Heart left ventricle (tissue), 16 donors: ENCODE measurements around the gene PLCL1. TPM values are rescaled to one million over a fixed set of nuclear protein-coding genes. Genes with fewer than 3 reads are reported as not detected.

Experiments used
- ATAC-seq, 4 donors: fragments of 200-7000 bp; cut with Tn5 transposase; one replicate each; pipeline ENCODE4 v1.9.1; 2020 to 2022; ENCODE audit warnings: moderate library complexity in 4 of 4, mild to moderate bottlenecking in 3 of 4, moderate number of reproducible peaks in 1 of 4
- DNase-seq, 5 donors: peaks; one replicate each; pipeline ENCODE4 v3.0.0-alpha.2; 2020
- H3K27ac ChIP-seq, 12 donors: fragments of 200-600 bp; sonication (generic) in 4 of 12; one replicate each; pipeline versions ENCODE4 v1.5.0 to v1.8.0; 2016 to 2022; ENCODE audit warnings: mild to moderate bottlenecking in 2 of 12
- H3K27me3 ChIP-seq, 9 donors: fragments of 200-600 bp; sonication (generic) in 2 of 9; one replicate each; pipeline versions ENCODE4 v1.5.1 to v1.8.0; 2016 to 2022; ENCODE audit warnings: mild to moderate bottlenecking in 3 of 9
- H3K36me3 ChIP-seq, 9 donors: fragments of 200-600 bp; sonication (generic) in 2 of 9; one replicate each; pipeline versions ENCODE4 v1.5.0 to v1.8.0; 2018 to 2022; ENCODE audit warnings: mild to moderate bottlenecking in 2 of 9
- H3K4me1 ChIP-seq, 12 donors: fragments of 200-600 bp; sonication (generic) in 4 of 12; one replicate each; pipeline versions ENCODE4 v1.5.0 to v1.8.0; 2016 to 2022; ENCODE audit warnings: mild to moderate bottlenecking in 3 of 12
- H3K4me3 ChIP-seq, 12 donors: fragments of 200-600 bp; sonication (generic) in 4 of 12; one replicate each; pipeline versions ENCODE4 v1.5.0 to v1.8.0; 2017 to 2022; ENCODE audit warnings: mild to moderate bottlenecking in 9 of 12, moderate library complexity in 4 of 12
- H3K9me3 ChIP-seq, 12 donors: fragments of 200-600 bp; sonication (generic) in 4 of 12; one replicate each; pipeline versions ENCODE4 v1.5.0 to v1.8.0; 2016 to 2022; ENCODE audit warnings: mild to moderate bottlenecking in 1 of 12
- POLR2A ChIP-seq, 2 donors: fragments of 450-650 bp; IDR thresholded peaks; one replicate each; pipeline ENCODE4 v1.6.1; 2017; ENCODE audit warnings: antibody characterized with exemption in 2 of 2, mild to moderate bottlenecking in 2 of 2, moderate library complexity in 2 of 2
- WGBS, 4 donors: extraction: QIAGEN DNeasy Blood & Tissue Kit in 2 of 4; methylation state at CpG; one replicate each; pipeline versions ENCODE4 v1.1.5 to v1.1.7; 2013 to 2018; 5-methylcytosine and 5-hydroxymethylcytosine counted together
- intact Hi-C, 10 donors: fragments of 100-400 bp; cut with DNase I; formaldehyde crosslinking; loops; one replicate each; pipeline versions ENCODE4 v1.11.1 to v1.14.2; 2022
- polyA plus RNA-seq, 2 donors: library from polyadenylated mRNA; stranded (reverse); fragments of 200-250 nt; gene quantifications; one replicate each; pipeline ENCODE4 v1.2.3, GENCODE V29; 2013
- total RNA-seq, 9 donors: library from RNA; depleted of rRNA in 2 of 9; stranded (reverse); fragments of >200 nt in 2 of 9; fragmentation: NEBNext Ultra II Directional in 3 of 9; extraction: Animal tissue kit (Norgen Biotek cat#: 25700) in 3 of 9; gene quantifications; one replicate each; pipeline versions ENCODE4 v1.1.0 to v1.2.4, GENCODE V29; 2016 to 2023
- TF ChIP-seq, protein P1 (sequence below), 12 donors: fragments of 200-600 bp; sonication (generic) in 4 of 12; IDR thresholded peaks; one replicate each; pipeline versions ENCODE4 v1.5.0 to v1.8.0; 2018 to 2022; ENCODE audit warnings: antibody characterized with exemption in 12 of 12, mild to moderate bottlenecking in 5 of 12
- donor health status: ischemic (EF 13 %, LVEDD 7.1; RV severe dilation, severe dysfunction).
- donor health status: healthy with polysubstance abuse.
- donor health status: DM: no; HTN: yes; CAD: no.
- donor health status: DM: no; HTN: no; CAD: no.
- donor health status: ischemic (EF 25% LVEDD 6.9; RV normal size, moderate dysfunction).
- donor health status: ischemic (EF 25% LVEDD 5.7; RV mildly dilated, moderate dysfunction).
- donor health status: healthy.
- donor health status: DM: yes; HTN: yes; CAD: no.
- donor health status: ischemic (EF 35%, LVEDD 5.7; RV mildly dilated, moderate dysfunction).
- donor health status: nonischemic (EF 11% LVEDD 7.7; RV severe dilation, severe dysfunction).
- donor health status: DM: yes; HTN: yes; CAD: no.
- donor health status: PGD.
- donor health status: ischemic (EF 29% LVEDD 5.4; RV normal size, mild dysfunction).
- donor health status: nonischemic (EF 23%, LVEDD 6.1; RV moderate dilation, normal function).

Gene PLCL1
- total and polyA plus RNA-seq, 11 donors = 22.0 to 126 (median 90.4) TPM

DNA sequence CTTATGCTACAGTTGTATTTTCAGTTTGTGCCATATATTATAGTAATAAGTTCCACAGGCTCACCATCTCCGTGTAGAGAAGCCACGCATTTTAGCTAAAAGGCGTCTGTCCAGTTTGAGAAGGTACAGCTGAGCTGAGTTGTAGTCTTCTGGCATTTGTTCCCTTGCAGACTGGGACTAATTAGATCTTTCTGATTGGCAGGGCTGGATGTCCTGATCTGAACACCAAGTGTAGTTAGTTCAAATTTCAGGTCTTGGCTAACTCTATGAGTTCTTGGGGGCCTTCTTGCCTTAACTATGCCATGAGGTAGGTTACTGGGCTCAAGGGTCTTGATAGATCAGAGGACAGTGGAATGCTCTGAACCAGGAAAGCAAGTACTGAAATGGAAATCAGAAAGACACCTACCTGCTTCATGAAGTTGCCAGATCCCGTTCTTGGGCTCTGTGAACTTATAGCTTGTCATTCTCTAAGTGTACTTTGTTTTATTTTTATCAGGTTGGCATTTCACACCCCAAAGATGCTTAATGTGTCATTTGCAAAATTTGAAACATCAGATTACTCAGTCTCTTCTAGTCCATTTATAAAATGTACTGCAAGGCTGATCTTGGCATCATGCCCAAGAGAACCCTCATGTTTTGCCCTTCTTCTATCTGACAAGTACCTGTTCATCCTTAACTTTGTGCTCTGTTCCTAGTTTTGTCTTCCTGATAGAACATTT lies 93.7 kb downstream of the PLCL1 start:
- WGBS, 4 donors = 63 to 78% (median 69%) methylated on average over 4 of the region's 4 CpGs
- Histone ChIP-seq H3K4me3 (no peak overlapping the region), H3K27me3 (peaks cover 0 to 4% (median 0%) of the 10 kb centered on the region in 9 donors), H3K9me3 (no peaks in the 10 kb centered on the region), H3K27ac (peak overlapping the region in 5 of 12 donors; percentile 1 to 25 (median 18)), H3K4me1 (peaks cover 0 to 58% (median 23%) of the 10 kb centered on the region in 12 donors), H3K36me3 (no peaks in the 10 kb centered on the region)
- intact Hi-C loops = loop anchor here in 4 of 10 donors (5.0 to 10.0 kb wide), 3 partner anchors 83 to 93 kb away; partner anchors contain the start of gene PLCL1 (in 2 of the 4)
- DNase-seq (no peak), ATAC-seq (no peak)
- TF ChIP-seq, protein P1, sequence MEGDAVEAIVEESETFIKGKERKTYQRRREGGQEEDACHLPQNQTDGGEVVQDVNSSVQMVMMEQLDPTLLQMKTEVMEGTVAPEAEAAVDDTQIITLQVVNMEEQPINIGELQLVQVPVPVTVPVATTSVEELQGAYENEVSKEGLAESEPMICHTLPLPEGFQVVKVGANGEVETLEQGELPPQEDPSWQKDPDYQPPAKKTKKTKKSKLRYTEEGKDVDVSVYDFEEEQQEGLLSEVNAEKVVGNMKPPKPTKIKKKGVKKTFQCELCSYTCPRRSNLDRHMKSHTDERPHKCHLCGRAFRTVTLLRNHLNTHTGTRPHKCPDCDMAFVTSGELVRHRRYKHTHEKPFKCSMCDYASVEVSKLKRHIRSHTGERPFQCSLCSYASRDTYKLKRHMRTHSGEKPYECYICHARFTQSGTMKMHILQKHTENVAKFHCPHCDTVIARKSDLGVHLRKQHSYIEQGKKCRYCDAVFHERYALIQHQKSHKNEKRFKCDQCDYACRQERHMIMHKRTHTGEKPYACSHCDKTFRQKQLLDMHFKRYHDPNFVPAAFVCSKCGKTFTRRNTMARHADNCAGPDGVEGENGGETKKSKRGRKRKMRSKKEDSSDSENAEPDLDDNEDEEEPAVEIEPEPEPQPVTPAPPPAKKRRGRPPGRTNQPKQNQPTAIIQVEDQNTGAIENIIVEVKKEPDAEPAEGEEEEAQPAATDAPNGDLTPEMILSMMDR (IDR thresholded peaks at IDR 0.05) = no peak
- no peak for TF ChIP-seq POLR2A (IDR thresholded peaks at IDR 0.05)

DNA sequence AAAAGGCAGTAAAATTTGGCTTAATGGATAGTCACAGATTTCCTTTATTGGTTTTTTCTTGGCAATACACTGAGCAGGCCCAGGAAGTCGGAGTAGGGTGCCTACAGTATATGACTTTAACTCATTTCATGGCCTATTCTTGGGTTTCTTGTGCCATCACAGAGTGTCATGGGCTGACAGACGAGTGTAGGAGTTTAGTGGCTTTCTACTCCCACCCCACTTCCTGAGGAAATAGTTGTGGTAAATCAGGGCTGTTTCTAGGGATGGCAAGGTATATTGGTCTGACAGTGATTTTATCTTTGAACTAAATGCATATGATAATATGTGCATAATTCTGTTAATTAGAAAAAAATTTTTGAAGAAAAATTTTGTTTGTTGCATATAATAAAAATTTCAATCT lies 100.1 kb downstream of the PLCL1 start:
- Histone ChIP-seq H3K27me3 (peaks cover 0 to 4% (median 0%) of the 10 kb centered on the region in 9 donors), H3K4me1 (peaks cover 0 to 46% (median 27%) of the 10 kb centered on the region in 12 donors), H3K27ac (no peak overlapping the region), H3K9me3 (no peaks in the 10 kb centered on the region), H3K4me3 (no peak overlapping the region), H3K36me3 (no peaks in the 10 kb centered on the region)
- TF ChIP-seq, protein P1 (IDR thresholded peaks at IDR 0.05) = no peak
- no peak for TF ChIP-seq POLR2A (IDR thresholded peaks at IDR 0.05)
- WGBS, 4 donors = 70 to 80% (median 71%) methylated on average over 2 of the region's 2 CpGs
- no peak for ATAC-seq
- no peak for DNase-seq
- intact Hi-C loops = no loop called here

DNA sequence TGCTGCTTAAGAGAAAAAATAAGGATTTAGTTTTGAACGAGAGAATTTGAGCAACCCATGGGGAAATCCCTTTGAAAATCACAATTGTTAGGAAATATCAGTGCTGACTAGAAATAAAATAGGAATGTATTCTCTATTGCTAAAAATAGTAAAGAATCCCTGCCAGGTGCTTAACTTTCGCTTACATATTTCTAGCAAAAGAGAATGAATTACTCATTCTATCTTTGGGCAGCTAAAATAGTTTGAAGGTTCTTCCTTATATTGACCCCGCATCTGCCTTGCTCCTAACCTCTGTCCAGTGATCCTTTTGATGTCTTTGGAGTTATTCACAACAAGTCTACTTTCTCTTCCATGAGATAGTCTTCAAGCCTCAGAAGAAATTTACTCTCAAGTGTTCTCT lies 103.8 kb downstream of the PLCL1 start:
- peaks cover 0 to 38% (median 24%) of the 10 kb centered on the region in 12 donors for H3K4me1 ChIP-seq
- no peaks in the 10 kb centered on the region for H3K27me3 ChIP-seq
- DNase-seq (no peak), ATAC-seq (no peak)
- 69 to 82% (median 74%) methylated on average over 3 of the region's 3 CpGs for WGBS, 4 donors
- no peak overlapping the region for H3K4me3 ChIP-seq
- H3K27ac ChIP-seq = no peak overlapping the region
- no peaks in the 10 kb centered on the region for H3K9me3 ChIP-seq
- H3K36me3 ChIP-seq = no peaks in the 10 kb centered on the region
- TF ChIP-seq POLR2A (IDR thresholded peaks at IDR 0.05) = no peak
- TF ChIP-seq, protein P1 (IDR thresholded peaks at IDR 0.05) = no peak
- intact Hi-C loops = no loop called here

DNA sequence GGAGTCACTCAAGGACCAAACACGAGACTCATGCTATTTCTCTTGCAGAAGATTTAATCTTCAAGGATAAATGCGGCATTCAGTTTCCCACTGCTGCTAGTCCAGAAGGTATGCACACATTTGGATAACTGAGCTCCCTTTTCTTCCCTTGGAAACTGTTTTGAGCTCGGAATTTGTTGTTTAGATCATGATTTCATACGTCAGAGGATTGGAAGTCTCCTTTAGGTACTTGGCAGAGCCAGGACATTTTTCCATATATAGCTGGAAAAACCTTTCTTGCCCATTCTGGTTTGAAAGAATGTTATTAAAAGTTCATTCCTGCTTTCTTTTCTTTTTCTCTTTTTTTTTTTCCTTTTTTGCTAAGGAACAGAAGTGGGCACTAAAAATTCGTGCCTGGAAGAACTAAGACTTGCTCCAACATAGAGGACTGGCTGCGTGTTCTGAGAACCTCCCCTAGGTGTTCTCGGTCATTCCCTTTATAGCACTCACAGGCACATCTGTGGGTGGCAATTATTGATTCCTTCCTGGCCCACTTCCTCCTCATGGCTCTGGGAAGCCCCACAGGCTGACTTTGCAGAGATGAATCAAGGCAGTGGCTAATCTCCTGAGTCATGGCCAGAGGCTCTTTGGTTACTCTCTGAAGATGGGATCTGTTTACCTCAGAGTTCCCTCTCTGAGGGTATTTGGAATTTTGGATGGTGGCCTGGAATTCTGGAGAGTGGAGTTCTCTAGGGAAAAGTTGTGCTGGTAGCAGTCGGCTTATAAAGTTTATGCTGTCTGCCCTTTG lies 104.8 kb downstream of the PLCL1 start:
- peak in 2 of 4 donors; percentile 45 to 47 for ATAC-seq
- Histone ChIP-seq H3K27ac (peak overlapping the region in 4 of 12 donors; percentile 3 to 47 (median 33)), H3K27me3 (no peaks in the 10 kb centered on the region), H3K4me1 (peaks cover 0 to 39% (median 24%) of the 10 kb centered on the region in 12 donors), H3K36me3 (no peaks in the 10 kb centered on the region), H3K9me3 (no peaks in the 10 kb centered on the region), H3K4me3 (no peak overlapping the region)
- 51 to 61% (median 56%) methylated on average over 8 of the region's 8 CpGs for WGBS, 4 donors
- intact Hi-C loops = no loop called here
- TF ChIP-seq POLR2A (IDR thresholded peaks at IDR 0.05) = no peak
- TF ChIP-seq, protein P1 (IDR thresholded peaks at IDR 0.05) = no peak
- DNase-seq = no peak
